K562 treated with DMSO at 1 percent for 48 hours (cell line): ENCODE results near the gene JAG1. TPM values are rescaled to one million over a fixed set of nuclear protein-coding genes. Genes with fewer than 3 reads are reported as not detected.

Source experiments
- total RNA-seq: library from RNA; unstranded; fragments of 300-600 nt; gene quantifications from 2 replicates; pipeline ENCODE4 v1.2.3, GENCODE V29; 2022; ENCODE audit warnings: low replicate concordance; ENCODE audit errors: extremely low read depth

JAG1 gene
- not detected in 2 replicates for total RNA-seq

DNA sequence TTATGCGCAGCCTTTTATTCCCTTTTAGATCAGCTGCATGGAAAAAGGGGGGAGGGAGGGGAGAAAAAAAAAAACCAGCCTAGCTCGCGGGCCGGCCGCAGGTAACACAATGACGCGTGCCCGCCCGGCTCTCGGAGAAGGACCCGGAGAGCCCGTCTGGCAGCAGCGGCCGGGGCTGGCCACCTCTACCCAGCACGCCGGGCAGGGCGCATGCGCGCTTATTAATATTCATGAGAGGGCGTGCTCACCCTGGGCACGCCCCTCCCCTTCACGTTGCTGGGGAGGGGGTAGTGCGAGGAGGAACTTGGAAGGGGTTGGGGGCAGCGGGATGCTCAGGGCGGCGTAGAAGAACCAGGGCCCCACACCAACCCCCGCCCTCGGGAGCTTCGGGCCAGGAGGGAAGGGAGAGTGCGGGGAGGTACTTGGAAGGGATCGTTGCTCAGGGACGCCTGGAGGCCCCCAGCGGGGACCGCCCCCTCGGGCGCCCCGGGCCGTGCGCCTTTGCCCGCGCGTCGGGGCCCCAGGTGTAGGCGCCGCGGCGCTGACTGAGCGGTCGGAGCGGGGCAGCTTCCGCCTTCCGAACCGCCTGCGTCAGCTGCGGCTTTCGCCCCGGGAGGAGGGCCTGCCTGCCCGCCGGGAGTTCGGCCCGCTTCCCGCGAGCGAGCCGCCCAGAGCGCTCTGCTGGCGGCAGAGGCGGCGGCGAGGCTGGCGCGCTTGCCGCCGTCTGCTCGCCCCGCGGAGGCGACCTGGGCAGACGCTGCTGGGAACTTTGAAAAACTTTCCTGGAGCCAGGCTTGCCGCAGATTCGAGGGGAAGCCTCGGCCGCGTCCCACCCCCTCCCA, at the start of gene JAG1:
Gene JAG1, minus strand, starts transcription at position 158 of the 842 bp plus-strand sequence. CDS start 469 bp downstream, outside the sequence.

Other genes with a start within 250 kb of the JAG1 start
- gene MKKS, start 239.8 kb downstream of the JAG1 start, total RNA-seq: not detected in 2 replicates
- gene SLX4IP, start 238.7 kb downstream of the JAG1 start, total RNA-seq: not detected in 2 replicates